Forelimb muscle (tissue), 1 donor: ENCODE results near the gene KRTAP9-4. TPM values are rescaled to one million over a fixed set of nuclear protein-coding genes. Genes with fewer than 3 reads are reported as not detected.
"Not testable (repeated sequence)": the region's sequence is repeated elsewhere in the genome, so short reads cannot be mapped to it uniquely, and the experiment has no call there.

ENCODE experiments used
- DNase-seq: peaks from one replicate; pipeline ENCODE4 v3.0.0-alpha.2; 2013; ENCODE audit warnings: low read depth
- polyA plus RNA-seq: library from polyadenylated mRNA; unstranded; fragments of 120-200 nt; gene quantifications from one replicate; pipeline ENCODE4 v1.2.1, GENCODE V29; 2013; ENCODE audit not compliant: insufficient read length

KRTAP9-4 gene
- polyA plus RNA-seq, 1 donor, result not detected

GRCh38 chr17:41265078-41265477 is 15.6 kb downstream of the KRTAP9-4 start, which contains the start of gene KRTAP9-6:
Gene KRTAP9-6 (plus strand): TSS chr17:41265378. CDS start chr17:41265378, 0 bp downstream.
- DNase-seq, result no peak

DNA sequence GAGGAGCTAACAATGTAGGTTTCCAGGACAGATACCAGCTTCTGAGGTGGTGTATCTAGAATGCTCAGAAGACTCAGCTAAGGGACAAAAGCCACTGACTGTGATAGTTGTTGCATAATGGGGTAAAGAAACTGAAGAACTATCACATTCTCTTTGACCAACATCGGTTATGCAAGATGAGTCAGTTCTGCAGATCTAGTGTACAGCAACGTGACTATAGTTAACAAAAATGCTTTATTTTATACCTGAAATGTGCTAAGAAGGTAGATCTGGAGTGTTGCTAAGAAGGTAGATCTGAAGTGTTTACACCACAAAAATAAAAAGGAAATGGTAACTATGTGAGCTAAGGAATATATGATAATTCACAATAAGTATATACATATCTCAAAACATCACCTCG is 18.2 kb downstream of the KRTAP9-4 start:
- no peak for DNase-seq

GRCh38 chr17:41271323-41271722 is 21.8 kb downstream of the KRTAP9-4 start:
- not testable (repeated sequence) for DNase-seq

DNA sequence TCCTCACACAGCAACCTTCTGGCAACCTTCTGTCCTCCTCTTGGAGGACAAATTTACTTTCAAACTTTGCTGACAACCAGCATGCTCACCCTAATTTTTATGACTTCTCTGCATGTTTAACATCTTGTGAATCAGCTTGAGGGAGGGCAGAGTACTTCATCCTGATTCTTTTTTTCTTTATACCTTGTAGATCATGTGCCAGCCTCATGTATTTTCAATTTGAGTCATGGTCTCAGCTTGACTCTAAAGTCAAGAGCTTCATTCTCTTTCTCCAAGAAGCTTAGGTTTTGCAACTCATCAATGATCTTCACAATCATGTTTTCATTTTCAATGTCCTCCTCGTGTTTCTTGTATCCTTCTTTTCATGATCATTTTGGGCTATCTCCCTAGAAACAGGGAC is 22.4 kb downstream of the KRTAP9-4 start:
- no peak for DNase-seq

DNA sequence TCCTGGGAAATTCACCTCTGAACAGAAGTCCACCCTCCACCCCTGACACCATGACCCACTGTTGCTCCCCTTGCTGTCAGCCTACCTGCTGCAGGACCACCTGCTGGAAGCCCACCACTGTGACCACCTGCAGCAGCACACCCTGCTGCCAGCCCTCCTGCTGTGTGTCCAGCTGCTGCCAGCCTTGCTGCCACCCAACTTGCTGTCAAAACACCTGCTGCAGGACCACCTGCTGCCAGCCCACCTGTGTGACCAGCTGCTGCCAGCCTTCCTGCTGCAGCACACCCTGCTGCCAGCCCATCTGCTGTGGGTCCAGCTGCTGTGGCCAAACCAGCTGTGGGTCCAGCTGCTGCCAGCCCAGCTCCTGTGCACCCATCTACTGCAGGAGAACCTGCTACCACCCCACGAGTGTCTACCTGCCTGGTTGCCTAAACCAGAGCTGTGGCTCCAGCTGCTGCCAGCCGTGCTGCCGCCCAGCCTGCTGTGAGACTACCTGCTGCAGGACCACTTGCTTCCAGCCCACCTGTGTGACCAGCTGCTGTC is 26.2 kb downstream of the KRTAP9-4 start, which contains the start of gene KRTAP9-7:
KRTAP9-7 (plus strand) TSS at position 51 of the 543 bp plus-strand sequence; CDS start at position 51, 0 bp downstream.
- DNase-seq, result not testable (repeated sequence)

GRCh38 chr17:41278176-41278955 is 28.9 kb downstream of the KRTAP9-4 start:
- no peak for DNase-seq

GRCh38 chr17:41284043-41284442 is 34.6 kb downstream of the KRTAP9-4 start:
- no peak for DNase-seq

DNA sequence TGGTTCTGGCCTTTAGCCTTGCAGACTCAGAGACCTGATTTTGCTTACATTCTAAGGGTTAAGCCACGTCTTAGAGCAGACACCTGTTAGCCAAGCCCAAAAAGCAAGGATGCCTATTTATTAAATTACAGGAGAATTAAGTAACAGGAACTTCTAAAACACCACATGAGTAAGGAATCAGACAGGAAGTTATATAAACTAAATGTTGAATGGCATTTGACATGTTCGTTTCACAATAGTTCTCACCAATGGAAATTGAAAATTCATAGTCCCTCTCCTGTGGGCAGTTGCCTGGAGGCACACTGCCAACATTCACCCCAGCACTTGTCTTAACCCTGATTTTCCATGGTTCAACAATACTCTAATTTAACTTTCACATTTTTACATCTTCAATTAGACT is 35.1 kb downstream of the KRTAP9-4 start:
- no peak for DNase-seq

DNA sequence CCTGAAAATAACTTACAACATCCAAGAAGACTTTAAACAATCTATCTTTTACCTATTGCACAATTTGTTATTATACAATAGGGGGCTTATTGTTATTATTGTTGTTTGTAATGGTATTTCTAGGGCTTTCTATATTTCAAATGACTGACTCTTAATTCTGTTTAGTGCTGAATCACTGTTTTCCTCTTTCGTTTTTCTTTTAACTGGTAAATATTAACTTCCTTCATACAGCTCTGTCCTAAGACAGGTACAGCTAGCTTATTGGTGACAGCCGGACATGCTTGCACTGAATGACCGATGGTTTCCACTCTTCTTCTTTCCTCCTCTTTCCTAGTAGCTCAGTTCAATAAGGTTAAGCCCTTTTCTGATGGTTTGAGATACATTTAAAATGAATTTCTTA is 37.6 kb downstream of the KRTAP9-4 start:
- no peak for DNase-seq

DNA sequence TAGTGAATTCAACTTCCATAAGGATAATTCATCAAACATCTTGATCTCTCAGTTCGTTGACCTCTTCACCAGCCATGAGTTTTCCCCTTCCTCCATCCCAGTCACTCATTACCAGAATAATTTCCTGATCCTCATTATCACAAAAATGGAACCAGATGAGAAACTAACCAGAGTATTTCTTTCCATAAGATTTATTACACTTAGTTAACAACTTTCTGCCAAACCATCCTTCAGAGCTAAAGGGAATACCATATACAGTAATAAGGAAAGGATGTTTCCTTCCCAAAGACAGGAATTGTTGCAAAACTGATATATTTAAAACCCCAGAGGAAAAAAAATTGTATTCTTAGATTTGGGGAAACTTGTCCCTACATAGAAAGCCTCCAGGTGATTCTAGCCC is 44.5 kb downstream of the KRTAP9-4 start:
- no peak for DNase-seq

- no peak for DNase-seq
These were observed 47.4 kb downstream of the KRTAP9-4 start for GRCh38 chr17:41296846-41297245.

GRCh38 chr17:41298458-41299135 is 49.1 kb downstream of the KRTAP9-4 start:
- no peak for DNase-seq

Other genes with a start within 250 kb of the KRTAP9-4 start
- 0.52 TPM for gene KRTAP3-2, start 249.8 kb upstream of the KRTAP9-4 start, polyA plus RNA-seq
- gene KRTAP3-1, start 240.6 kb upstream of the KRTAP9-4 start, polyA plus RNA-seq, result not detected
- not detected for gene KRTAP1-5, start 222.5 kb upstream of the KRTAP9-4 start, polyA plus RNA-seq
- not detected for gene KRTAP1-4, start 219.5 kb upstream of the KRTAP9-4 start, polyA plus RNA-seq
- gene KRTAP1-3, start 214.8 kb upstream of the KRTAP9-4 start, polyA plus RNA-seq, result not detected
- gene KRTAP1-1, start 208.2 kb upstream of the KRTAP9-4 start, polyA plus RNA-seq, result not detected
- gene KRTAP2-1, start 202.4 kb upstream of the KRTAP9-4 start, polyA plus RNA-seq, result not detected
- gene KRTAP2-2, start 194.5 kb upstream of the KRTAP9-4 start, polyA plus RNA-seq, result not detected
- not detected for gene KRTAP2-3, start 189.6 kb upstream of the KRTAP9-4 start, polyA plus RNA-seq
- not detected for gene KRTAP2-4, start 183.8 kb upstream of the KRTAP9-4 start, polyA plus RNA-seq
- not detected for gene KRTAP4-7, start 165.5 kb upstream of the KRTAP9-4 start, polyA plus RNA-seq
- gene KRTAP4-8, start 151.5 kb upstream of the KRTAP9-4 start, polyA plus RNA-seq, result not detected
- gene KRTAP4-16, start 147.5 kb upstream of the KRTAP9-4 start, polyA plus RNA-seq, result not detected
- not detected for gene KRTAP4-9, start 144.3 kb upstream of the KRTAP9-4 start, polyA plus RNA-seq
- not detected for gene KRTAP4-11, start 131.3 kb upstream of the KRTAP9-4 start, polyA plus RNA-seq
- gene KRTAP4-12, start 125.5 kb upstream of the KRTAP9-4 start, polyA plus RNA-seq, result not detected
- gene KRTAP4-6, start 109.1 kb upstream of the KRTAP9-4 start, polyA plus RNA-seq, result not detected
- gene KRTAP4-5, start 99.9 kb upstream of the KRTAP9-4 start, polyA plus RNA-seq, result not detected
- not detected for gene KRTAP4-4, start 88.9 kb upstream of the KRTAP9-4 start, polyA plus RNA-seq
- not detected for gene KRTAP4-3, start 81.5 kb upstream of the KRTAP9-4 start, polyA plus RNA-seq
- gene KRTAP4-2, start 71.5 kb upstream of the KRTAP9-4 start, polyA plus RNA-seq, result not detected
- not detected for gene KRTAP4-1, start 64.8 kb upstream of the KRTAP9-4 start, polyA plus RNA-seq
- gene KRTAP9-1, start 59.8 kb upstream of the KRTAP9-4 start, polyA plus RNA-seq, result not detected
- not detected for gene KRTAP9-2, start 23.0 kb upstream of the KRTAP9-4 start, polyA plus RNA-seq
- gene KRTAP9-3, start 17.2 kb upstream of the KRTAP9-4 start, polyA plus RNA-seq, result not detected
- not detected for gene KRTAP9-8, start 11.7 kb upstream of the KRTAP9-4 start, polyA plus RNA-seq
- not detected for gene KRTAP9-9, start 5.7 kb downstream of the KRTAP9-4 start, polyA plus RNA-seq
- gene KRTAP9-6, start 15.7 kb downstream of the KRTAP9-4 start, polyA plus RNA-seq, result 0.22 TPM
- gene KRTAP9-7, start 26.0 kb downstream of the KRTAP9-4 start, polyA plus RNA-seq, result not detected
- gene KRTAP29-1, start 53.2 kb downstream of the KRTAP9-4 start, polyA plus RNA-seq, result not detected
- gene KRTAP16-1, start 59.6 kb downstream of the KRTAP9-4 start, polyA plus RNA-seq, result not detected
- not detected for gene KRTAP17-1, start 66.0 kb downstream of the KRTAP9-4 start, polyA plus RNA-seq
- not detected for gene KRT33A, start 101.1 kb downstream of the KRTAP9-4 start, polyA plus RNA-seq
- not detected for gene KRT33B, start 120.1 kb downstream of the KRTAP9-4 start, polyA plus RNA-seq
- gene KRT34, start 132.6 kb downstream of the KRTAP9-4 start, polyA plus RNA-seq, result not detected
- gene KRT31, start 147.9 kb downstream of the KRTAP9-4 start, polyA plus RNA-seq, result 5.9 TPM
- gene KRT37, start 174.9 kb downstream of the KRTAP9-4 start, polyA plus RNA-seq, result not detected
- gene KRT38, start 191.3 kb downstream of the KRTAP9-4 start, polyA plus RNA-seq, result not detected
- gene KRT32, start 217.7 kb downstream of the KRTAP9-4 start, polyA plus RNA-seq, result not detected
- not detected for gene KRT35, start 231.5 kb downstream of the KRTAP9-4 start, polyA plus RNA-seq
- gene KRT36, start 240.2 kb downstream of the KRTAP9-4 start, polyA plus RNA-seq, result not detected